Measurements from ENCODE around the gene NUDT21. TPM values are rescaled to one million over a fixed set of nuclear protein-coding genes. Genes with fewer than 3 reads are reported as not detected.

The NUDT21 gene
- total and polyA plus RNA-seq, 2 of the 8 experiments (the other 6 are each of a cell fraction or from before 2014, with no cell fraction given): 78.1 to 277 TPM

GRCh38 chr16:56411123-56411522 is 40.0 kb downstream of the NUDT21 start:
- no peak overlapping the region for H4K91ac ChIP-seq (replicated peaks; ENCODE audit: insufficient read length, low read length)
- H3K23me2 ChIP-seq (ENCODE audit: low read depth, low read length): no peaks in the 10 kb centered on the region
- ChIA-PET POLR2A (ENCODE audit: partially characterized antibody) (no interaction called here), CTCF (ENCODE audit: partially characterized antibody) (no interaction called here)
- FAIRE-seq (no peak), DNase-seq (ENCODE audit: low read depth in 1 of 2, low spot score in 2 of 2) (no peak)
- H2BK120ac ChIP-seq (replicated peaks; ENCODE audit: low read depth, low read length): no peak overlapping the region
- H3K4me2 ChIP-seq (ENCODE audit: insufficient read depth in 1 of 2, low read depth in 2 of 2, low read length in 2 of 2): no peak overlapping the region
- H3K4ac ChIP-seq (replicated peaks; ENCODE audit: insufficient read length, low read depth, low read length): no peak overlapping the region
- 87% methylated on average over 4 of the region's 5 CpGs; no CpG with 5 or more reads in 1 of the 2 experiments for WGBS, 2 experiments (ENCODE audit: extremely low coverage in 1 of 2, insufficient coverage in 1 of 2, insufficient read length in 1 of 2, insufficient replicate concordance in 2 of 2, low coverage in 1 of 2, low lambda C conversion rate in 2 of 2, missing lambda C conversion rate in 1 of 2)
- 0 out of 2 replicates have a peak, but pooled peaks cover 2% of the 10 kb centered on the region for H3K79me1 ChIP-seq (ENCODE audit: low read depth, low read length)
- H3K14ac ChIP-seq (ENCODE audit: insufficient read length): no peak overlapping the region
- no peak overlapping the region for H2AK5ac ChIP-seq (ENCODE audit: low read depth, low read length)
- no peak overlapping the region for H4K8ac ChIP-seq (ENCODE audit: extremely low read depth, insufficient read depth, low read length)
- H3K9me3 ChIP-seq (ENCODE audit: insufficient read depth in 2 of 2, low read depth in 1 of 2, low read length in 1 of 2): no peaks in the 10 kb centered on the region
- no peak overlapping the region for H2AFZ ChIP-seq (ENCODE audit: low read length)
- no peak overlapping the region for H2BK20ac ChIP-seq (ENCODE audit: low read length)
- H3K4me3 ChIP-seq (ENCODE audit: extremely low read depth in 1 of 4, insufficient read depth in 2 of 4, low read depth in 3 of 4, low read length in 4 of 4): no peak overlapping the region
- H2BK12ac ChIP-seq (ENCODE audit: low read depth, low read length): no peak overlapping the region
- H4K20me1 ChIP-seq (replicated peaks in 1 of 2; ENCODE audit: control insufficient read depth in 1 of 2, insufficient read depth in 2 of 2, low read length in 2 of 2): no peaks in the 10 kb centered on the region
- no peak overlapping the region for H2BK5ac ChIP-seq (ENCODE audit: low read depth, low read length)
- peaks cover 0 to 7% (median 0%) of the 10 kb centered on the region in 4 experiments; a peak in 2 of 7 replicates for H3K4me1 ChIP-seq (replicated peaks in 1 of 4; ENCODE audit: control insufficient read depth in 3 of 4, insufficient read depth in 4 of 4, low read length in 3 of 4)
- no peak overlapping the region for H3K27ac ChIP-seq (ENCODE audit: low read depth, low read length)
- H3K9ac ChIP-seq (replicated peaks in 1 of 4; ENCODE audit: extremely low read depth in 1 of 4, low read depth in 3 of 4, low read length in 3 of 4): no peak overlapping the region
- no peak overlapping the region for H3K56ac ChIP-seq (replicated peaks; ENCODE audit: insufficient read length, low read depth, low read length)
- no peaks in the 10 kb centered on the region for H3K27me3 ChIP-seq (replicated peaks in 1 of 4; ENCODE audit: control insufficient read depth in 3 of 4, extremely low read depth in 1 of 4, insufficient read depth in 3 of 4, low read length in 3 of 4)
- no peak overlapping the region for H3K23ac ChIP-seq (ENCODE audit: insufficient read length)
- no peak overlapping the region for H4K5ac ChIP-seq (ENCODE audit: insufficient read length, low read depth, low read length)
- no peaks in the 10 kb centered on the region for H3K79me2 ChIP-seq (ENCODE audit: control insufficient read depth in 1 of 2, insufficient read depth in 2 of 2, low read length in 2 of 2)
- H3K36me3 ChIP-seq (ENCODE audit: control insufficient read depth in 2 of 4, insufficient read depth in 4 of 4, low read length in 3 of 4): peaks cover 0 to 3% (median 1%) of the 10 kb centered on the region in 4 experiments; a peak in 2 of 8 replicates
- H2BK15ac ChIP-seq (ENCODE audit: low read length): no peak overlapping the region
- no peak overlapping the region for H3K18ac ChIP-seq (ENCODE audit: extremely low read depth, low read length)
- no peak for TF ChIP-seq SIRT6 (IDR thresholded peaks at IDR 0.05; ENCODE audit: low read length)
- no peak for TF ChIP-seq SP4 (IDR thresholded peaks at IDR 0.05; ENCODE audit: low read length)
- TF ChIP-seq SP1 (IDR thresholded peaks at IDR 0.05; ENCODE audit: low read depth, low read length): no peak
- no peak for TF ChIP-seq RAD21 (IDR thresholded peaks at IDR 0.05 in 1 of 2, conservative IDR thresholded peaks at IDR 0.05 in 1 of 2; ENCODE audit: low read depth in 2 of 2, low read length in 2 of 2)
- no peak for TF ChIP-seq ATF3 (IDR thresholded peaks at IDR 0.05; ENCODE audit: insufficient read depth, low read depth, low read length)
- TF ChIP-seq SIX5 (IDR thresholded peaks at IDR 0.05; ENCODE audit: low read depth, low read length): no peak
- TF ChIP-seq NANOG (IDR thresholded peaks at IDR 0.05; ENCODE audit: insufficient read depth, low read depth, low read length, poor library complexity, severe bottlenecking): no peak
- no peak for TF ChIP-seq JUND (IDR thresholded peaks at IDR 0.05; ENCODE audit: low read length)
- TF ChIP-seq E2F6 (IDR thresholded peaks at IDR 0.05): no peak
- no peak for TF ChIP-seq ATF2 (IDR thresholded peaks at IDR 0.05; ENCODE audit: low read length)
- no peak for TF ChIP-seq RNF2 (IDR thresholded peaks at IDR 0.05; ENCODE audit: borderline replicate concordance, low read depth, low read length, missing control alignments, poor library complexity, severe bottlenecking)

All from H1 (cell line).